Measurements from ENCODE around the gene COL5A1.

The COL5A1 gene

DNA sequence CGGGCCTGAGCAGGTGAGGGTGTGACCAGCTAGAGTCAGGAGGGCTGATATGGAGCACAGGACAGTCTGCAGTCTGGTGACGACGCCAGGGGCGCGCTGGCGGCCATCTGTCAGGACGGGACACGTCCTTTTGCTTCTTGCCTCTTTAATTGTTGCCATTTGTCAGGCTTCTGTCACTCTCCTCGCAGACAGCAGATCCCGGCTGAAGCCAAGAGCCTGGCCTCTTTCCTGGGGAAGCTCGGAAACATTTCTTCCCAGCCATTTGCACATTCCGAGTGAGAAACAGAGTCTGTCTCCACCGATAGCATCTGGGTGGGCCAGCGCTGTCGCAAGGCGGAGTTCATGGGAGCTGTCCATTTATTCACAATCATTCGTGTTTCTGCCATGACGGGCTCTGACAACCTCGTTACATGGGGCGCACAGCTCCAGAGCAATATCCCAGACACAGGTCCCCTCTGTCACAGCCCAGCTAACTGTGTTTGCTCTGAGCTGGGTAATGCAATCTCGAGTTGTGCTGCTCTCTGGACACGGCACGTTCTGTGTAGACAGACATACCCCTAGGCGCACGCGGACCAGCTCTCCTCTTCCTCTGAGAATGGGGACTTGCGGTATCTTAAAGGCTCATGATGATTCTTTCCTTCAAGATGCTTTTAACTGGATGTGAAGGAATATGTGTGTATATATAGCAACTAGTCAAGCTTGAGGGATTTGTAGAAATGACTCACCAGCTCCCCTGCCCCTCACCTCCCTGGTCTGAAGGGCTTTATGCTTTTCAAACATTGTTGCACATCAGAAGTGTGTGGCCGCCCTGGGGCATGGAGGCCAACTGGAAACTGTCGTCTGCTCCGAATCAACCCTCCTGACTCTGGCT, 133.7 kb downstream of the COL5A1 start:
- no peak for DNase-seq

DNA sequence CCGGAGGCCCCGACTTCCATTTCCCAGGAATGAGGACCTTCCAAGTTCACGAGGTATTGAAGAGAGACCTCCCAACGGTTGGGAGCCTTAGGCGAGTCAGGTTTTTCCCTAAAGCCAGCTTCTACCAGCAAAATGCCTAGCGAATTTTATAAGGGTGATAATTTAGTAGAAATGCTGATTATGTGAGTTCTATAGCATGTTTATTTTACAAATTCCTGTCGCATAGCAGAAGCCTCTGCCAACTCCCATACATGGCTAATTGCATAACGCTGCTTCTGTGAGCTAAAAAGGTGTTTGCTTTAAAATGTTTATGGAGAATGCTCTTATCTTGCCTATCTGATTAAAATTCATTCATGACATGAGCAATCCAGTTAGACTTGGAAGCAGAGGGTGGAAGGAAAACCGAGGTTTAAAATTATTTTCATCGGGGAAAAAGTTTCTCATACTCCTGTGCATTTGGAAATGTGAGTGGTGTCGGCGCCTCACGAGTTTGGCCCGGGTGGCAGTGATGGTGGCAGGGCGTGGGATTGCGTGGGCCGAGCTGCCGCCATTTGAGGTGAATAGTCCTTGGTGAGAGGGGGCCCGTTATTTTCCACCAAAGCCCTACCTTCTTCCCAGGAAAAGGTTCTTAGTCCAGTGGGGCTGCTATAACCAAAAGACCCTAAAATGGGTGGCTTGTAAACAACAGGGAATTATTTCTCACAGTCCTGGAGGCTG, 134.6 kb downstream of the COL5A1 start:
- no peak for DNase-seq

DNA sequence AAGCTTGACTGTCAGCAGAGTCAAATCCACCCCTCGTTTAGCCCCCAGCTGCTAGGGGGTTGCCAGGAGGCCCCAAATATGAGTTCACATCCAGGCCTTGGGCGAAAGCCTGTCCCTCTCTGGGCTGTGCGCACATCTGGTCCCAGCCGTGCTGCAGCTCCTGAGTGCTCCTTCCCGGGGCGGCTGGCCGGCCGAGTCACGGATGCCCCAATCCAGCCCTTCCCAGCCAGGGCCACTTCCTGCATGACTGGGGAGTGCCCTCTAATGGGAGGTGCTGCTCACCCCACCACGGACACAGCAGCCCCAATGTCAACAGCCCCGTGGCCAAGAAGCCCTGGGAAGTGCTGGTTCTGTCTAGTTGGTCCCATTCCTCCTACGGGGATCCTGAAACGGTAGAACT, 135.6 kb downstream of the COL5A1 start:
- DNase-seq = no peak

DNA sequence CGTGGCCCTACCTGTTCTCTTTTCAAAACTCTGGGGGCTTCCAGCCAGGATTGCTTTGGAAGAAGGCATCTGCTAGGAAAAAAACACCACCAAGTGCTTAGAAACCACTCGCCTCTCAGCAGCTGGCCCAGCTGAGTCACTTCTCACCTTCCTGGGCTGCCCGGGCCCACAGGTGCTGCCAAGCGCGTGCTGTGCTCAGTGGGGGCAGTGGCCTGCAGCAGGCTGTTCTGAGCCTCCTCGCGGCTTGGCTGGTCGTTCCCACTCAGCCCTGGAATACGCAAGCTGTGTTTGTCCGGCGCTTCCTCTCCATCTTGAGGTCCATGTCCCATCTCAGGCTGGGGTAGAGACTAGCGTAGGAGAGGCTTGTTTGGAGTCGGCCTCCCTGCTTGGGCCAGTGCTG, 136.6 kb downstream of the COL5A1 start:
- no peak for DNase-seq

DNA sequence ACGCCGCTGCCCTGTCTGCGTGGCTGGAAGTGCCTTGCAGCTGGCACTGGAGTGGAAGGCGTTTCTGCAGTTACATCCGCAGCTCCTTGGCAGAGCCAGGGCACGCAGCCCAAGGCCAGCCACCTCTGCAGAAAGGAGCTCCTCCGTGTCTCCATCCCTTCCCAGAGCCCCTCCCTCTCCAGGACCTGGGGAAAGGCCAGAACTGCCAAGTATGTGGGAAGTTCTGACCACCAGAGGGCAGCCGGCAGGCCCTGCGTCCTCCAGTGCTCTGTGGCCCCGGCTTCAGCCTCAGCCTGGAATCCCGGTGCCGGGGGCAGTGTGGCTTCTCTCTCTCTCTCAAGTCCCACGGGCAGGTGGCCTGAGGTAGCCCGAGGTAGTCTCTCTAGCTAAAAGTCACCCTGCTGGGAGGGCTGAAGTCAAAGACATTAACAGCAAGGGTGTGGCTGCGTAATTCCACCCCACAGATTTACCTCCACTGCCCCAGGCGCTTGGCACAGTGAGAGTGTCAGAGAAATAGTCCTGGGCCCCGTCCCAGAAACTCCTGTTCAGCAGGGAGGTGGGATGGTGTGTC, 137.3 kb downstream of the COL5A1 start:
- peak; percentile 24 for DNase-seq

DNA sequence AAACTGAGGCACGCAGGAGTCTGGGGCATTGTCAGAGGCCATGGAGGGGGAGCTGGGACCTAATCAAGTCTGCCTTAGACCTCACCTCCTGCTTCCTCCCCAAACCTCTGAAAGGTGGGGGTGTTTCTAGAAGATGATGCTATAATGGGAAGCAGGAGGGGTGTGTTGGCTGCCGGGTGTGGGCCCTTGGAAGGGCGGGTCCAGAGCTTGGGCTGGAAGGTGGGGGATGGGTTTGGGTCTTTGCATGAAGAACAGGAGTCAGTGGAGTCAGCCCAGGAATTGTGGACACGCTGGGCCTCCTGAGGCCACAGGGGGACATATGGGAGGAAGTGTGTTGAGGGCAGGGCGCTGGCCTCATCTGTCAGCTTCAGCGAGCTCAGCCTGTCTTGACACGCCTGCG, 138.0 kb downstream of the COL5A1 start:
- DNase-seq = no peak

DNA sequence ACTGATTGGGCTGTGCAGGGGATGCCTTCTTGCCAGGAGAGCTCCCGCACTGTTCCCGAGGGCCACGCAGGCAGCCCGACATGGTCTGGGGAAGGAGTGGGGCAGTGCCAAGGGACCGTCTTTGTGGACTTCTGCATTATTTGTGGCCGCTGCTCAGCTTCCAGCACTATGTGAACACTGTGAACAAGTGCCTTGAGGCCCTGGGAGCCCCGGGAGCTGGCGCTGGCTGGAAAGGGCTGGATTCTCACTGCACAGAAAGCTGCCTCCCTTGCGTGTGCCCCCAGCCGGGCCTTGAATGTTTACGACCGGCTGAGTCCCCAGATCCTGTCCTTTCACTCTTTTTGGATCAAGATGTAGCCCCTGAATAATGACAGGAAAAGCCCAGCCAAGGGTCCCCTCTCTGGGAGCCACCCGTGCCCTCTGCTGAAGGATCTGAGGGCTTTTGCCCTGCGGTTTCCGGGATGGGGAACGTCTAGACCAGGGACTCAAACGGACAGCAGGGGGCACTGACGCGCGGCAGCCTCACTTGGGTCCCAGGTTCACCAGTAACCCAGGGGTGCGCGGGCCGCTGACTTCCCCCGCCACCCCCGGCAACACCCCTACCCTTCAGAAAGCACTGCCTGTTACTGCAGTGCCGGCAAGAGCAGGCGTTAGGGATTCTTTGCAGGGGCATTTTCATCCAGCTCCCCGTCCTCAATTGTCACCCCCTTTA, 140.1 kb downstream of the COL5A1 start:
- no peak for DNase-seq

DNA sequence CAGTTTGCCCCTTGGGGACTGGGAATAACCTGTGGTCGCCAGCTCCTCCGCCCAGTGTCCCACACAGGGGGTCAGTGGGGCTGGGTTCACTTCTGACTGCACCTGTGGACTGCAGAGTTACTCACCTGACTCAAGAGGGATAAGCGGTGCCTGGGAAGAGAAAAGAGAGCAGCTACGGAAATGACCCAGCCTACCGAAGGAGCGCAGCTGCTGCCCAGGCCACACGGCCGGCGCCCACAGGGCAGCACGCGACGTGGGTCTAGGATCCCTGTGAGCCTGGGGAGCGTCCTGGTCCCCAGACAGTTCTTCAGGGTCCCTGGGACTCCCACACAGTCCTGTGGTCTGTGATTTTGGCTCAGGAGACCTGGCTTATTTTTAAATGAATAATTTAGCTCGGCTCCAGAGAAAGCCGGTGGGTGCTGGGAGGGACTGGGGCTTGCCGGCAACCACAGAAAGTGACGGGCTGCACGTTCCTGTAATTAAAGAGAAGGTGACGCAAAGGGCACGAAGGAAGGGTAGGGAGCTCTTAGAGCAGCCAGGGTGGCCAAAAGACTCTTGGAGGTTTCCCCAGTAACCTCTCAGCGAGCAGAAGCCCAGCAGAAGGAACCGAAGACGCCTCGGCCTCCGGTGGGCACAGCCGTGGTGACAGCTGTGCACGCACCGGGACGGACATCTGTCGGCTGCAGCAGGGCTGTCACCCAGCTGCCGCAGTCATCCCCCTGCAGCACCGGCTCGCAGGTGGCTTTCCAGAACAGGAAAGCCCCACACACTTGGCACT, 141.5 kb downstream of the COL5A1 start:
- DNase-seq = no peak

DNA sequence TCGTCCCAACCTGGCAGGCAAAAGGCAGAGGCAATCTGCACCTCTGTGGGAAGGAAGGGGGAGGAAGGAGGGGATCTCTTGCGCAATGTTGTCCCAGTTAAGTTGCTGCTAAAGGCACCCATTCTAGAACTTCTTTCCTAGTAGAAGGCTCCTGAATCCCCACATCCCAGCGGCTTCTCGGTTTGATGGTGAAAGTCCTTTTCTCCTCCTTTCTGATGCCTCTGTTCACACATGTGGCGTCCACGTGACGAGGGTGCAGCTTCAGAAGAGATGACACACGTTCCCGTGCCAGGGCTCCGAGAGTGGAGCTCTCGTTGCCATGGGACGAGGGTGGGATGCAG, 142.1 kb downstream of the COL5A1 start:
- DNase-seq = no peak

DNA sequence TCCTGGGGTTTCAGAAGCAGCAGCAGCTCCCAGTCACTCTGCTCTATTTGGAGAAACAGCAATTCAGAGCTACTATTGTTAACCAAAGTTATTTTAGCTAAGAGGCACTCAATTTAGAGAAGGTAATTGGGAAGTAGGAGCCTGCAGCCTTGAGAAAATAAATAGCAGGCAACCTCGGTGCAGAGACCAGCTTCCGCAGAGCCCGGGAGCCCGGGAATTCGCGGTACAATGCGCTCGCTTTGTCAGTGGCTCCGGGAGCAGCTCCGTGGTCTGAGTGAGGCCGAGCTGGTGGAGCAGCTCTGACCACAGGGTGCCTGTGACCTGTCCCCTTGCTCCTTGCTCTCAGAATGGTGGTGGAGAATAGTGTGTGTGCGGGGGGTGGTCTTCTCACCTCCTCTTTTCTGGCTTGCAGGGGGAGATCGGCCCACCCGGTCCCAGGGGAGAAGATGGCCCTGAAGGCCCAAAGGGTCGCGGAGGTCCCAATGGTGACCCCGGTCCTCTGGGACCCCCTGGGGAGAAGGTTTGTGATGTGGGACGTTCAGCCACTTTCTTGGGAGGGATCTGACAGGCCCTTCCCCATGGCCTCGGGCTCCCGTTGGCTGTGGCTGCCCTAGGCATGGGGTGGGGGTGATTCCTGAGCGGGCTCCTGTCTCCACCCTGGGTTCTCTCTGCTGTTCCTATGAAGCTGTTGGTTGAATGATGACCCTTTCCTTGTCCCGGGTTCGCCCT, 143.1 kb downstream of the COL5A1 start:
- no peak for DNase-seq

DNA sequence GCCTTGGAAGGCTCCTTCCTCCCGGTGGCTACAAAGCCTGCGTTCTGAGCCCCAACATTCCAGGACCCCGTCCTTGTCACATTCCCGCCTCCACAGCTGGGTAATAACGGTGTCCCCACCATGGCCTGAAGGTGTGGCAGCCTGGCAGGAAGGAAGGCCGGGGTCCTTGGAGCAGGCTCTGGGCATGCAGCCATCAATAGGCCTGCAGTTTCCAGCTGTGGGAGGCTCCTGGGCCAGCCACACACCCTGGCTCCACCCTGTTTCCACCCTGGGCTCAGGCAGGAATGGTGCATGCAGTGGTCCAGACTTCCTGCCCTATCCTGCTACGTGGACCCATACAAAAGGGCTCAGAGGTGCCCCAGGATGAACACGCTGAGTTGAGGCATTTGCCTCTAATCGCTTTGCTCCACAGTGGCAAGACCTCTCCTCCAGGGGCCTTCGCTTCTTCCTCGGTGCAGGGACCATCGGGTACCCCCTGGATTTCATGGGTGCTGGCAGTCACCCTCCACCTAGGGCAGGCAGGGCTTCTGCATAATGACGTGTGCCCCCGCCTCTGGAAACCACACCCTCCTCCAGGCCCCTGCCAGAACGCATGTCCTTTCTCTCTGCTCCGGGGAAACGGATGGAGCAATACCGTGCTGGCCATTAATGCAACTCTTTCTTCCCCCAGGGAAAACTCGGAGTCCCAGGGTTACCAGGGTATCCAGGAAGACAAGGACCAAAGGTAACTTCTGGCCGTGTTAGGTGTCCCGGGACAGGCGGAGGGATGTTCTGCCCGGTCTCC, 143.9 kb downstream of the COL5A1 start:
- DNase-seq = no peak

DNA sequence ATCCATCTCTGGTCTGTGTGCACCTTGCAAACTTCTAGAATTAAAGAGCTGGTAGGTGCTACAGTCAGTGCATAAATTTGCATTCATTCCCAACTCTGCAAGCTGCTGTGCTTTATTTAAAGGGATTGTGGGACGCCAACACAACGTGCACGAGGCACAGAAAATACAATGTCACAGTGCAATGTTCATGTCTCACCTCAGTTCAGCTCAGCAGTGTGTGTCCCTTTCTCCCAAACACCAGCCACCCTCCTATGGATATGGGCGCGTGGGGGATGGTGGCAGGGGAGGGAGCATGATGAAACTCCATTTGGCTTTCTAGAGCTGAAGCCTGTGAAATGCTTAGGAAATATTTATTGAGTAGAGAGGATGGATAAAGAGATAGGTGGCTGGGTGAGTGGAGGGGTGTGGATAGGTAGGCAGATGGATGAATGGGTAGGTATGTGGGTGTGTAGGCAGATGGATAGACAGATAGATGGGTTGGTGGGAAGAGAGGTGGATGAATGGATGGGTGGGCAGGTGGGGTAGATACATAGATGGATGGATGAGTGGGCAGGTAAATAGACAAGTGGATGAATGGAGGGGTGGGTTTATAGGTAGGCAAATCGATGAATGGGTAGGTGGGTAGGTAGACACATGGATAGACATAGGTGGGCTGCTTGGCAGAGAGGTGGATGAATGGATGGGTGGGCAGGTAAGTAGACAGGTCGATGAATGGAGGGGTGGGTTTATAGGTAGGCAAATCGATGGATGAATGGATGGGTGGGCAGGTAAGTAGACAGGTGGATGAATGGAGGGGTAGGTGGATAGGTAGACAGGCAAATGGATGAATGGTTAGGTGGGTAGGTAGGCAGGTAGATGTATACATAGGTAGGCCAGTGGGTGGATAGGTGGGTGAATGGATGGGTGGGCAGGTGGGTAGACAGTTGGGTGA, 146.3 kb downstream of the COL5A1 start:
- no peak for DNase-seq

DNA sequence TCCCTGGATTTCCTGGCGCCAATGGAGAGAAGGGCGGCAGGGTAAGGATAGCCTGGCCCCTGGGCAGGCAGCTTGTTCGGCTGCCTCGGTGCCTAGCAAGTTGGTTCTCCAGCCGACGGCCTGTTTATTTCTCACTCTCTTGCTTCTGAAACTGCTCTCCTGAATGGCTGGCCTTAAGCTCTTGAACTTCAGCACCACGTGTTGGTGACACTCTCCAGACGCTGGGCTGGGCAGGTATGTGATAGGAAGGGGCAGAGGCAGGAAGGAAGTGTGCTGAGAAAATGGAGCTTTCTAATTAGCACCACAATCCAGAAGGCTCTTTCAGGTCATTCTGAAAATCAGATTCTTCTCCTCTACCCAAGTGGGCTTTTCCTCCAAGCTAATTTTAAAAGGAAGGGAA, 147.6 kb downstream of the COL5A1 start:
- no peak for DNase-seq

DNA sequence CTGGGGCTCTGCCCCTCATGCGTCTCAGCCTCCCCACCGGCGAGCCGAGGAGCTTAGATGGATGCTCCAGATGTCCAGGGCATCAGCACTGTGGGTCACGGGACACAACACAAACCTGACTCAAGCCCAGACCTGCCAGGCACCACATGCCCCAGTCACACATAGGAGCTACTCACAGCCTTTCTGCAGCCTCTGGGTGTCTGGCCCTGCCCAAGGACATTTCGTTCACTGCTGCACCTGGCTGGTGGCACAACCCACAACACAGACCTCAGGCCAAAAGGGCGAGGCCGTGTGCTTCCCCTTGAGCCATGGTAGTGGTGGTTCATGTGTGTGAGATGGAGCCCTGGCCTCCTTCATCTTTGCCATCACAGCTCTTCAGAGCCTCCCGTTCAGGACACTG, 149.4 kb downstream of the COL5A1 start:
- no peak for DNase-seq

DNA sequence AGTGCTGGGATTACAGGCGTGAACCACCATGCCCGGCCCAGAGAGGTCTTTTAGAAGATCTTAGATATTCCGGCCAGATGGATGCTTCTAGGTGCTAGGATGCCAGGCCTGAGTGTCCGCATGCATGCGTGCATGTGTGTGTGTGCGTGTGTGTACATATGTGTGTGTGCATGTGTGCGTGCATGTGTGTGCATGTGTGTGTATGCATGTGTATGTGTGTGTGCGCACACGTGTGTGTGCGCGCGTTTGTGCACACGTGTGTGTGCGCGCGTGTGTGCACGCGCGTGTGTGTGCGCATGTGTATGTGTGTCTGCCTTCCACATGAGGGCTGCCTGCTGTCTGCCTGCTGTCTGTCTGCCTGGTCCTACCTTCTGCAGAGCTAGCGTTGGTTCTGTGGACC, 151.0 kb downstream of the COL5A1 start:
- no peak for DNase-seq

DNA sequence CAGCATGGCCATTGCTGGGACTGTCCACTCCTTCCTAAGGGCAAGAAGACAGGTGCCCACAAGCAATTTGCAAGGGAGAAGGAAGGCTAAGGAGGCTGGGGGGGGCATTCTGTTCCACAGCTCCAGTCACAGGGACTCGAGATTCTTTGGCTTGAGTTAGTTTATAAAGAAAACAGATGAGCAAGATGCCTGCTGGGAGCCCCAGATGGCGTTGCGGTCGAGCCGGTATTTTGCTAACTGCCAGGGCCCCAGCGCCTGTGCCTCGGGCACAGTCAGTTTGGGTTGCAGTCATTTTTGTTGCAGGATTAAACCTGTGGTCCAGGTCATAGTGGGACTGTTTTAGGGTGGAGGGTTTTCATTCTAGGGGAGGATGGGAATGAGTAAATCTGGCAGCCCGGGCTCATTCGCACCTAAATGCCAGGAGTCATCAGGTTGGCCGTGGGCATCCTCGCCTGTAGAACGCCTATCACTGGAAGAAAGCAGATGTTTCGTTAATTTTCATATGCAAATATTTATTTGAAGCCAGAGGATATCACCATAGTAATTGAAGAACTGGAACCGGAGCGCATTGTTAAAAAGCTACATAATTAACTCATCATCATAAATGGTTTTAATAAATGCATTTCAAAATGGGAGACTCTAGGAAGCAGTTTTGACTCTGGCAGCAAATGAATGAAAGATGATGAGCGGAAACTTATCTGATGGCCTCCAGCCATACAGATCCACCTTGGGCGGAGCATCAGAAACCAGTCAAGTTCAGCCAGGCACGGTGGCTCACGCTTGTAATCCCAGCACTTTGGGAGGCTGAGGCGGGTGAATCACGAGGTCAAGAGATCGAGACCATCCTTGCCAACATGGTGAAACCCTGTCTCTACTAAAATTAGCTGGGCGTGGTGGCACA, 151.9 kb downstream of the COL5A1 start:
- DNase-seq = no peak

DNA sequence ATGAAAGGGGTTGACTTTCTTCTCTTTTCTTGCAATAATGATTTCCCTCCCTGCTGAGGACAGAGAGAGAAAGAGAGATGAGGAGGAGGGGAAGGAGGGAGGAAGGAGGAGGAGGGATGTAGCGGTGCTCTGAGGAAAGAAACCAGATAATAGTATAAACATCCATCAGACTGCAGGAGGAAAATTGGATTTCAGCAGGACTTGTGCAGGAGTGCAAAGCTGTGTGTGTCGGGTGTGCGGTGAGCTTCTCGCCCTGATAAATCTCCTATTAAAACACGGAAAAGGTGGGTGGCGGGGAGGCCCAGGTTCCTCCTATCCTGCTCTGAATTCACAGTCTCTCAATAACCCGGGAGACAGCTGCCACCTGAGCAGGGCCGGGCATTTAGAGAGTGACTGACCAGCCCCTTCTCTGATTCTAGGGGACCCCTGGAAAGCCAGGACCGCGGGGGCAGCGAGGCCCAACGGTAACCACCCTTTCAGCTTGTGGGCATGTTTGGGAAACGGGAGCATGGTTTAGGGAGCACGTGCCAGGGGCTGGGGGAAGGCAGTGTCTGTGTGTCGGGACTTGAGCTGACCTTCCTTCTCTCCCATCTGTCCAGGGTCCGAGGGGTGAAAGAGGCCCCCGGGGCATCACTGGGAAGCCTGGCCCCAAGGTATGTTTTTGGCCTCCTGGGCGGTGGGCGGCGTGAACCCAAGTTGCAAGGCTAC, 153.2 kb downstream of the COL5A1 start:
- DNase-seq = no peak

DNA sequence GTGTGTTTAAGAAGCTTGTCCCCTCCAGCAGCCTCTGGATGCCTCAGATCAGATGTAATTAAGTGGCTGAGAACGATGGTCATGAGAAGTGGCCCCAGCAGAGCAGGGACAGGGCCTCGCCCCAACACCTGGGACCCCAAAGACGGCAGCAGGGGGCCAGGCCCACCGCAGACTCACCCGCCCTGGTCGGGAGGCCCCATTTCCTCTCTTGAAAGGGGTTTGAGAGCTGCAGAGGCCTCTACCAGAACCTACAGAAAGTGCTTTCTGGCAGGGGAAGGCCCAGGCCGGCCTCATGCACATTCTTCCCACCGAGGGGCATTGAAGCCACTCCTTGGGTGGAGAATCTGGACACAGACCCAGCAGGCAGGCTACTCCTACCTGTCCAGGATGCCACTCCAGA, 153.8 kb downstream of the COL5A1 start:
- no peak for DNase-seq
